HepG2 (cell line): ENCODE results near the gene GCN1. TPM values are rescaled to one million over a fixed set of nuclear protein-coding genes. Genes with fewer than 3 reads are reported as not detected.

Source experiments
- ATAC-seq: fragments of 200-7000 bp; cut with Tn5 transposase; 3 replicates; pipeline ENCODE4 v1.9.1; 2020; ENCODE audit warnings: mild to moderate bottlenecking, moderate library complexity
- BruUV-seq: library from RNA; stranded (reverse); fragments of 400-500 nt; replicated peaks from 2 replicates; lab custom pipeline; 2021; lab: Mats Ljungman, UMichigan
- CTCF ChIA-PET: fragments of 300-600 bp; formaldehyde crosslinking; extraction: SDS; loops from one replicate; lab custom pipeline; 2021; ENCODE audit warnings: low total read pairs, inconsistent platforms, low intra/inter-chr PET ratio; lab: Yijun Ruan, JAX
- POLR2A ChIA-PET: fragments of 350-600 bp; sonication (Branson Sonifier 250); formaldehyde crosslinking; loops from one replicate; lab custom pipeline; 2020; ENCODE audit warnings: antibody characterized with exemption, inconsistent platforms; lab: Yijun Ruan, JAX
- DNase-seq: peaks from one replicate; pipeline ENCODE4 v3.0.0-alpha.2; 2015; ENCODE audit warnings: low spot score
- FAIRE-seq: peaks from 3 replicates; lab custom pipeline; 2011; peaks lifted over from hg19 to GRCh38; lab: Jason Lieb, UNC
- H2AFZ ChIP-seq: one replicate; pipeline ENCODE4 v1.6.1; 2011; ENCODE audit warnings: low read length, inconsistent platforms
- H3K27ac ChIP-seq: fragments of 300-600 bp; 3 replicates; pipeline ENCODE4 v1.8.0; 2011; ENCODE audit warnings: mixed run types, mild to moderate bottlenecking, mixed read lengths, low read length, inconsistent platforms; ENCODE audit not compliant: insufficient read depth; ENCODE audit errors: extremely low read length
- H3K27me3 ChIP-seq, 2 experiments: fragments of 200-600 bp in 1 of 2; 2 replicates in 1 of 2; 3 replicates in 1 of 2; pipeline versions ENCODE4 v1.6.0 to v1.8.0; 2011; ENCODE audit warnings: low read length in 2 of 2, mild to moderate bottlenecking in 2 of 2, moderate library complexity in 2 of 2, inconsistent platforms in 1 of 2; ENCODE audit not compliant: insufficient read depth in 2 of 2, control insufficient read depth in 1 of 2
- H3K36me3 ChIP-seq, 2 experiments: fragments of 200-600 bp in 1 of 2; replicated peaks in 1 of 2; 2 replicates in 1 of 2; 3 replicates in 1 of 2; pipeline versions ENCODE4 v1.5.1 to v1.8.0; 2011; ENCODE audit warnings: low read length in 2 of 2, inconsistent platforms in 1 of 2; ENCODE audit not compliant: insufficient read depth in 2 of 2, control insufficient read depth in 1 of 2
- H3K4me1 ChIP-seq: 2 replicates; pipeline ENCODE4 v1.5.1; 2012; ENCODE audit warnings: low read length, inconsistent platforms; ENCODE audit not compliant: insufficient read depth
- H3K4me2 ChIP-seq: 2 replicates; pipeline ENCODE4 v1.6.0; 2011; ENCODE audit warnings: low read depth, low read length, inconsistent platforms
- H3K4me3 ChIP-seq, 3 experiments: fragments of 200-600 bp in 1 of 3; sonication (generic), shearing (Covaris generic) in 1 of 3; replicated peaks in 1 of 3; 2 replicates each; pipeline ENCODE4 v1.5.1; 2011 to 2016; ENCODE audit warnings: low read length in 3 of 3, inconsistent platforms in 2 of 3, low read depth in 2 of 3, mild to moderate bottlenecking in 2 of 3, control low read depth in 1 of 3, mixed read lengths in 1 of 3; ENCODE audit not compliant: insufficient read depth in 1 of 3
- H3K79me2 ChIP-seq: one replicate; pipeline ENCODE4 v1.6.1; 2011; ENCODE audit warnings: low read length, inconsistent platforms; ENCODE audit not compliant: insufficient read depth
- H3K9ac ChIP-seq: 2 replicates; pipeline ENCODE4 v1.6.0; 2011; ENCODE audit warnings: mild to moderate bottlenecking, low read depth, low read length, inconsistent platforms; ENCODE audit not compliant: insufficient read depth
- H3K9me3 ChIP-seq: 2 replicates; pipeline ENCODE4 v1.5.1; 2012; ENCODE audit warnings: mild to moderate bottlenecking, low read length
- H4K20me1 ChIP-seq: 2 replicates; pipeline ENCODE4 v1.6.0; 2011; ENCODE audit warnings: inconsistent platforms, mild to moderate bottlenecking, low read length, moderate library complexity; ENCODE audit not compliant: insufficient read depth
- CHD2 ChIP-seq: IDR thresholded peaks from 2 replicates; pipeline ENCODE4 v1.6.1; 2011; ENCODE audit warnings: low read depth, low read length, improper control_type of control experiment
- EP300 ChIP-seq, 3 experiments: sonication (generic) in 1 of 3; formaldehyde crosslinking in 1 of 3; IDR thresholded peaks; 2 replicates each; pipeline versions ENCODE4 v1.5.1 to v1.6.1; 2011 to 2020; ENCODE audit warnings: low read depth in 2 of 3, low read length in 2 of 3, borderline replicate concordance in 1 of 3, improper control_type of control experiment in 1 of 3, mild to moderate bottlenecking in 1 of 3, missing genetic modification reagents in 1 of 3, moderate library complexity in 1 of 3
- FOSL2 ChIP-seq: sonication (generic); formaldehyde crosslinking; IDR thresholded peaks from 2 replicates; pipeline ENCODE4 v1.4.0; 2020; ENCODE audit warnings: missing genetic modification reagents
- MAFF ChIP-seq: IDR thresholded peaks from 2 replicates; pipeline ENCODE4 v1.6.1; 2011; ENCODE audit warnings: low read depth, low read length, improper control_type of control experiment
- MED1 ChIP-seq: sonication (generic); formaldehyde crosslinking; IDR thresholded peaks from 2 replicates; pipeline ENCODE4 v1.4.0; 2020; ENCODE audit warnings: missing genetic modification reagents
- NFAT5 ChIP-seq: sonication (generic); formaldehyde crosslinking; IDR thresholded peaks from 2 replicates; pipeline ENCODE4 v1.4.0; 2020; ENCODE audit warnings: missing genetic modification reagents
- PAF1 ChIP-seq: IDR thresholded peaks from 2 replicates; pipeline ENCODE4 v1.6.1; 2016; ENCODE audit warnings: missing genetic modification reagents, missing compliant biosample characterization
- POLR2A ChIP-seq, 2 experiments: IDR thresholded peaks; 2 replicates each; pipeline ENCODE4 v1.6.1; 2011; ENCODE audit warnings: low read depth in 2 of 2, low read length in 2 of 2, mild to moderate bottlenecking in 1 of 2, moderate library complexity in 1 of 2; ENCODE audit not compliant: insufficient read depth in 1 of 2
- POLR2G ChIP-seq: fragments of 200-400 bp; formaldehyde crosslinking; IDR thresholded peaks from 2 replicates; pipeline ENCODE4 v1.6.1; 2018; ENCODE audit warnings: mild to moderate bottlenecking, low read depth, low read length, moderate library complexity
- SALL2 ChIP-seq: sonication (generic); formaldehyde crosslinking; IDR thresholded peaks from 2 replicates; pipeline ENCODE4 v1.8.1; 2023; ENCODE audit warnings: mild to moderate bottlenecking, missing genetic modification reagents, inconsistent platforms
- TBX2 ChIP-seq: sonication (generic); formaldehyde crosslinking; IDR thresholded peaks from 2 replicates; pipeline ENCODE4 v1.5.0; 2020; ENCODE audit warnings: missing genetic modification reagents, mild to moderate bottlenecking, borderline replicate concordance
- TIGD3 ChIP-seq: sonication (generic); formaldehyde crosslinking; IDR thresholded peaks from 2 replicates; pipeline ENCODE4 v1.5.1; 2020; ENCODE audit warnings: mild to moderate bottlenecking, missing genetic modification reagents, borderline replicate concordance
- ZNF326 ChIP-seq: sonication (generic); formaldehyde crosslinking; IDR thresholded peaks from 2 replicates; pipeline ENCODE4 v1.4.0; 2020; ENCODE audit warnings: missing genetic modification reagents, borderline replicate concordance
- ZNF562 ChIP-seq: sonication (generic); formaldehyde crosslinking; IDR thresholded peaks from 2 replicates; pipeline ENCODE4 v1.8.0; 2022; ENCODE audit warnings: missing genetic modification reagents, borderline replicate concordance
- ZNF777 ChIP-seq: sonication (generic); formaldehyde crosslinking; IDR thresholded peaks from 2 replicates; pipeline ENCODE4 v1.4.0; 2020; ENCODE audit warnings: missing genetic modification reagents
- WGBS: methylation state at CpG from one replicate; pipeline ENCODE4 v1.1.6; 2017; ENCODE audit warnings: low lambda C conversion rate; 5-methylcytosine and 5-hydroxymethylcytosine counted together
- in situ Hi-C: cut with HindIII; loops from 2 replicates; pipeline ENCODE4 v1.10.0; 2017; ENCODE audit warnings: low pct_unique_long_range_greater_than_20kb; ENCODE audit not compliant: extremely low pct_ligation_motif_present
- intact Hi-C: fragments of 100-400 bp; cut with micrococcal nuclease; formaldehyde crosslinking; loops from one replicate; pipeline ENCODE4 v1.10.0; 2022; ENCODE audit not compliant: unreplicated experiment
- polyA plus RNA-seq, 8 experiments: library from polyadenylated mRNA; depleted of rRNA in 3 of 8; stranded (reverse) in 7 of 8; unstranded in 1 of 8; fragments of >200 nt; fragmentation: Illumina TruSeq in 4 of 8; extraction: Trizol in 4 of 8; gene quantifications; 2 replicates each; pipeline versions ENCODE4 v1.2.1 to v1.2.3, GENCODE V29; 2011 to 2016; ENCODE audit warnings: low read depth in 4 of 8, missing spikeins in 1 of 8, mixed read lengths in 1 of 8; ENCODE audit not compliant: insufficient read depth in 1 of 8
- total RNA-seq, 5 experiments: library from RNA; depleted of rRNA; stranded (reverse); fragments of >200 nt; fragmentation: Illumina TruSeq; extraction: Trizol; gene quantifications; 2 replicates each; pipeline ENCODE4 v1.2.3, GENCODE V29; 2016; ENCODE audit warnings: low read depth in 1 of 5

The GCN1 gene
- total and polyA plus RNA-seq, 2 of the 13 experiments (the other 11 are each of a cell fraction or from before 2014, with no cell fraction given), result 58.2 to 83.0 TPM

- Histone ChIP-seq H3K79me2 (peaks cover 42% of the 10 kb centered on the region), H4K20me1 (peaks cover 31% of the 10 kb centered on the region), H3K27me3 (no peaks in the 10 kb centered on the region; a peak in 1 of 5 replicates), H3K4me2 (peak overlapping the region; percentile 95), H3K9me3 (no peaks in the 10 kb centered on the region), H3K4me1 (peaks cover 62% of the 10 kb centered on the region), H3K9ac (peak overlapping the region; percentile 96), H3K36me3 (peaks cover 4 to 38% of the 10 kb centered on the region in 2 experiments), H2AFZ (no peak overlapping the region), H3K27ac (peak overlapping the region; percentile 91), H3K4me3 (peak overlapping the region; percentile 86 to 99 (median 99))
- DNase-seq (no peak), ATAC-seq (no peak), FAIRE-seq (no peak)
- ChIA-PET CTCF (no interaction called here), POLR2A (interaction anchor here (1.7 to 7.9 kb wide), 7 partner anchors 17 to 92 kb away, joined by 22 to 378 read pairs (median 92); partner anchors contain the start of genes RAB35, RNU4-1 and RNU4-2)
- 11% methylated on average over 12 of the region's 12 CpGs for WGBS
- in situ Hi-C loops, result no loop called here
- intact Hi-C loops, result no loop called here
- BruUV-seq, result no TSS peak
- TF ChIP-seq ZNF777 (CRISPR knock-in tag) (0 out of 2 replicates have a peak, but pooled peaks have one; percentile 22), TIGD3 (CRISPR knock-in tag) (no peak), ZNF562 (no peak), EP300 (IDR thresholded peaks at IDR 0.05; ENCODE audit: low read depth in 2 of 2, low read length in 2 of 2) (no peak), EP300 (CRISPR knock-in tag; IDR thresholded peaks at IDR 0.05; ENCODE audit: borderline replicate concordance) (no peak), ZNF326 (CRISPR knock-in tag) (no peak), SALL2 (CRISPR knock-in tag) (0 out of 2 replicates have a peak, but pooled peaks have one; percentile 10), PAF1 (peak; percentile 76; the same call in 1 of the 2 replicates), TBX2 (CRISPR knock-in tag) (0 out of 2 replicates have a peak, but pooled peaks have one; percentile 1), NFAT5 (CRISPR knock-in tag) (no peak), CHD2 (no peak), MAFF (peak; percentile 38; the same call in 1 of the 2 replicates), POLR2G (peak; percentile 7; the same call in 1 of the 2 replicates), MED1 (CRISPR knock-in tag) (0 out of 2 replicates have a peak, but pooled peaks have one; percentile 7), POLR2A (IDR thresholded peaks at IDR 0.05; ENCODE audit: insufficient read depth in 1 of 2, low read depth in 2 of 2, low read length in 2 of 2) (peak; percentile 4 to 54; a peak in 2 of 4 replicates), FOSL2 (CRISPR knock-in tag) (peak; percentile 49; the same call in 1 of the 2 replicates)
These were observed 5.2 kb upstream of the GCN1 start for GRCh38 chr12:120199595-120200306.
